Measurements from ENCODE around the gene USP9X.
"Not testable (repeated sequence)": the region's sequence is repeated elsewhere in the genome, so short reads cannot be mapped to it uniquely, and the experiment has no call there.

The USP9X gene

GRCh38 chrX:41084893-41085511 is at the start of gene USP9X:
USP9X (plus strand) TSS chrX:41085445; CDS start chrX:41123629, 38,184 bp downstream.
- DNase-seq (ENCODE audit: low read depth in 2 of 2) = peak; percentile 68 to 83

- DNase-seq (ENCODE audit: low read depth in 2 of 2) = no peak
Measured at GRCh38 chrX:41035582-41035981, 49.7 kb upstream of the USP9X start.

GRCh38 chrX:41036668-41037326 is 48.4 kb upstream of the USP9X start:
- no peak for DNase-seq (ENCODE audit: low read depth in 2 of 2)

- DNase-seq (ENCODE audit: low read depth in 2 of 2) = no peak
Measured at GRCh38 chrX:41043196-41043595, 42.0 kb upstream of the USP9X start.

GRCh38 chrX:41043674-41044345 is 41.4 kb upstream of the USP9X start:
- no peak for DNase-seq (ENCODE audit: low read depth in 2 of 2)

GRCh38 chrX:41045960-41046567 is 39.2 kb upstream of the USP9X start:
- no peak for DNase-seq (ENCODE audit: low read depth in 2 of 2)

GRCh38 chrX:41047878-41048534 is 37.2 kb upstream of the USP9X start:
- DNase-seq (ENCODE audit: low read depth in 2 of 2) = no peak

GRCh38 chrX:41050359-41050758 is 34.9 kb upstream of the USP9X start:
- DNase-seq (ENCODE audit: low read depth in 2 of 2) = no peak

- no peak for DNase-seq (ENCODE audit: low read depth in 2 of 2)
Measured at GRCh38 chrX:41051288-41051687, 34.0 kb upstream of the USP9X start.

GRCh38 chrX:41055740-41056139 is 29.5 kb upstream of the USP9X start:
- DNase-seq (ENCODE audit: low read depth in 2 of 2) = no peak

- not testable (repeated sequence) for DNase-seq (ENCODE audit: low read depth in 2 of 2)
Measured at GRCh38 chrX:41063276-41063675, 22.0 kb upstream of the USP9X start.

- DNase-seq (ENCODE audit: low read depth in 2 of 2) = no peak
Measured at GRCh38 chrX:41064018-41064417, 21.2 kb upstream of the USP9X start.

- DNase-seq (ENCODE audit: low read depth in 2 of 2) = no peak
Measured at GRCh38 chrX:41066391-41066790, 18.9 kb upstream of the USP9X start.

GRCh38 chrX:41066969-41067368 is 18.3 kb upstream of the USP9X start:
- DNase-seq (ENCODE audit: low read depth in 2 of 2) = no peak

- no peak for DNase-seq (ENCODE audit: low read depth in 2 of 2)
Measured at GRCh38 chrX:41067721-41068120, 17.5 kb upstream of the USP9X start.

GRCh38 chrX:41076742-41077141 is 8.5 kb upstream of the USP9X start:
- no peak for DNase-seq (ENCODE audit: low read depth in 2 of 2)

- no peak for DNase-seq (ENCODE audit: low read depth in 2 of 2)
Measured at GRCh38 chrX:41081821-41082220, 3.4 kb upstream of the USP9X start.

GRCh38 chrX:41082783-41083182 is 2.5 kb upstream of the USP9X start:
- DNase-seq (ENCODE audit: low read depth in 2 of 2) = no peak

- DNase-seq (ENCODE audit: low read depth in 2 of 2) = peak; percentile 91 to 95
Measured at GRCh38 chrX:41084044-41084892, 977 bp upstream of the USP9X start.

GRCh38 chrX:41085512-41085877 is 250 bp downstream of the USP9X start:
- DNase-seq (ENCODE audit: low read depth in 2 of 2) = peak; percentile 23 to 52
